Measurements from ENCODE around the gene RASA4B.
"Not testable (repeated sequence)": the region's sequence is repeated elsewhere in the genome, so short reads cannot be mapped to it uniquely, and the experiment has no call there.

RASA4B gene

GRCh38 chr7:102517550-102518147, at the start of gene RASA4B:
Gene RASA4B, minus strand, starts transcription at chr7:102517777. Its CDS starts 67 bp downstream, at chr7:102517710.
- DNase-seq: peak; percentile 43

- DNase-seq: not testable (repeated sequence)
Measured at GRCh38 chr7:102550808-102551422, 33.3 kb upstream of the RASA4B start, which contains the start of gene SPDYE2. Gene SPDYE2, plus strand, starts transcription at chr7:102551226. Its CDS starts 2,030 bp downstream, at chr7:102553256.

- DNase-seq: not testable (repeated sequence)
Measured at GRCh38 chr7:102546353-102546752, 28.8 kb upstream of the RASA4B start.

- DNase-seq: not testable (repeated sequence)
Measured at GRCh38 chr7:102545288-102545687, 27.7 kb upstream of the RASA4B start.

- DNase-seq: not testable (repeated sequence)
Measured at GRCh38 chr7:102544372-102544771, 26.8 kb upstream of the RASA4B start.

- not testable (repeated sequence) for DNase-seq
Measured at GRCh38 chr7:102543596-102543995, 26.0 kb upstream of the RASA4B start, which contains the start of gene UPK3BL2. Gene UPK3BL2, minus strand, starts transcription at chr7:102543696. Its CDS starts 60 bp downstream, at chr7:102543636.

- DNase-seq: not testable (repeated sequence)
Measured at GRCh38 chr7:102542771-102543170, 25.2 kb upstream of the RASA4B start.

- not testable (repeated sequence) for DNase-seq
Measured at GRCh38 chr7:102542083-102542482, 24.5 kb upstream of the RASA4B start.

- DNase-seq: not testable (repeated sequence)
Measured at GRCh38 chr7:102540604-102541003, 23.0 kb upstream of the RASA4B start.

- peak; percentile 2 for DNase-seq
Measured at GRCh38 chr7:102535062-102535615, 17.6 kb upstream of the RASA4B start.

GRCh38 chr7:102532127-102532526, 14.6 kb upstream of the RASA4B start:
- DNase-seq: not testable (repeated sequence)

- DNase-seq: not testable (repeated sequence)
Measured at GRCh38 chr7:102531583-102531982, 14.0 kb upstream of the RASA4B start.

GRCh38 chr7:102527822-102528793, 10.5 kb upstream of the RASA4B start:
- not testable (repeated sequence) for DNase-seq

- not testable (repeated sequence) for DNase-seq
Measured at GRCh38 chr7:102527182-102527581, 9.6 kb upstream of the RASA4B start.

GRCh38 chr7:102524803-102525202, 7.2 kb upstream of the RASA4B start:
- not testable (repeated sequence) for DNase-seq

- peak; percentile 78 for DNase-seq
Measured at GRCh38 chr7:102520797-102521196, 3.2 kb upstream of the RASA4B start.

GRCh38 chr7:102516951-102517350, 626 bp downstream of the RASA4B start:
- DNase-seq: not testable (repeated sequence)

- DNase-seq: not testable (repeated sequence)
Measured at GRCh38 chr7:102515889-102516288, 1.7 kb downstream of the RASA4B start.

- not testable (repeated sequence) for DNase-seq
Measured at GRCh38 chr7:102514881-102515721, 2.5 kb downstream of the RASA4B start.

GRCh38 chr7:102512642-102513221, 4.8 kb downstream of the RASA4B start:
- peak; percentile 92 for DNase-seq

- DNase-seq: not testable (repeated sequence)
Measured at GRCh38 chr7:102511860-102512522, 5.6 kb downstream of the RASA4B start.
